Transverse colon (tissue), 4 donors: ENCODE measurements around the gene AKAP13.

Experiments
- EP300 ChIP-seq: sonication (generic); formaldehyde crosslinking; IDR thresholded peaks from one replicate; pipeline ENCODE4 v1.6.1; 2017; ENCODE audit warnings: antibody characterized with exemption, low read depth
- POLR2A ChIP-seq: fragments of 450-650 bp; IDR thresholded peaks from one replicate; pipeline ENCODE4 v1.6.1; 2016; ENCODE audit warnings: antibody characterized with exemption, mild to moderate bottlenecking, moderate library complexity
- POLR2AphosphoS5 ChIP-seq, 3 donors: sonication (generic); formaldehyde crosslinking; IDR thresholded peaks; one replicate each; pipeline ENCODE4 v1.6.1; 2016; ENCODE audit warnings: antibody characterized with exemption in 3 of 3
- TF ChIP-seq, protein P1 (sequence below), 5 experiments: fragments of 200-600 bp in 3 of 5; fragments of 450-650 bp in 2 of 5; sonication (generic) in 3 of 5; IDR thresholded peaks; 1 replicate in 2 of 5; 2 replicates in 3 of 5; pipeline ENCODE4 v1.5.1; 2016 to 2017; ENCODE audit warnings: antibody characterized with exemption in 5 of 5, inconsistent platforms in 3 of 5, mild to moderate bottlenecking in 2 of 5, moderate library complexity in 1 of 5

- TF ChIP-seq, protein P1, sequence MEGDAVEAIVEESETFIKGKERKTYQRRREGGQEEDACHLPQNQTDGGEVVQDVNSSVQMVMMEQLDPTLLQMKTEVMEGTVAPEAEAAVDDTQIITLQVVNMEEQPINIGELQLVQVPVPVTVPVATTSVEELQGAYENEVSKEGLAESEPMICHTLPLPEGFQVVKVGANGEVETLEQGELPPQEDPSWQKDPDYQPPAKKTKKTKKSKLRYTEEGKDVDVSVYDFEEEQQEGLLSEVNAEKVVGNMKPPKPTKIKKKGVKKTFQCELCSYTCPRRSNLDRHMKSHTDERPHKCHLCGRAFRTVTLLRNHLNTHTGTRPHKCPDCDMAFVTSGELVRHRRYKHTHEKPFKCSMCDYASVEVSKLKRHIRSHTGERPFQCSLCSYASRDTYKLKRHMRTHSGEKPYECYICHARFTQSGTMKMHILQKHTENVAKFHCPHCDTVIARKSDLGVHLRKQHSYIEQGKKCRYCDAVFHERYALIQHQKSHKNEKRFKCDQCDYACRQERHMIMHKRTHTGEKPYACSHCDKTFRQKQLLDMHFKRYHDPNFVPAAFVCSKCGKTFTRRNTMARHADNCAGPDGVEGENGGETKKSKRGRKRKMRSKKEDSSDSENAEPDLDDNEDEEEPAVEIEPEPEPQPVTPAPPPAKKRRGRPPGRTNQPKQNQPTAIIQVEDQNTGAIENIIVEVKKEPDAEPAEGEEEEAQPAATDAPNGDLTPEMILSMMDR (IDR thresholded peaks at IDR 0.05) = no peak
- TF ChIP-seq POLR2A (peak; percentile 53), POLR2AphosphoS5 (IDR thresholded peaks at IDR 0.05) (peak in 2 of 3 donors; percentile 64 to 81), EP300 (no peak)
Observed at GRCh38 chr15:85494048-85494777, 113.8 kb downstream of the AKAP13 start.
